ENCODE data around the gene PSD2. TPM values are rescaled to one million over a fixed set of nuclear protein-coding genes. Genes with fewer than 3 reads are reported as not detected.

PSD2 gene
- total RNA-seq, 1 donor from 2014 or later = not detected

DNA sequence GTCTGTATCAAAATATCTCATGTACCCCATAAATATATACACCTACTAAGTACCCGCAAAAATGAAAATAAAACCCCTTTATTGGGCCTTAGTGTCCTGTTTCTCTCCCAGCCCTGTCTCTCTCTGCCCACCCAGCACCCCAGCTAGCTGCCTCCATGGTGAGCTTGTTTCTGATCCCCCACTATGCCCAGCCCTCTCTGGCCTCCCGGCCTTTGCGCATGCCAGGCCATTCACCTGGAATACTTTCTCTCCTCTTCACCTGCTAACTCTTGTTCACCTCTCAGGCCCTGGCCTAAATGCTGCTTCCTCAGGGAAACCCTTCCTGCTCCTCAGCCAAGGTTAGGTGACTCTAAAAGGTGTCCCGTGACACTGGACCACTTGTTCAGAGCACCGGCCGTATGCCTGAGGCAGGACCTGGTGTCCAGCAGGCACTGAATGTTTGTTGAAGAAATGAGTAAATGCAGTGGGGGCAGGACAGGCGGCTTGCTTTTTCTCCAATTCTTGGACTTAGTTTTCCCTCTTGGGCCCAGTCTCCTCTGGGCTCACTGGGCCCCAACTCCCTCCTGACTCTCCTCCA lies 58.5 kb downstream of the PSD2 start:
- no peak for DNase-seq (ENCODE audit: low spot score)

- DNase-seq (ENCODE audit: low spot score) = no peak
Observed at GRCh38 chr5:139854953-139855352, 59.3 kb downstream of the PSD2 start.

DNA sequence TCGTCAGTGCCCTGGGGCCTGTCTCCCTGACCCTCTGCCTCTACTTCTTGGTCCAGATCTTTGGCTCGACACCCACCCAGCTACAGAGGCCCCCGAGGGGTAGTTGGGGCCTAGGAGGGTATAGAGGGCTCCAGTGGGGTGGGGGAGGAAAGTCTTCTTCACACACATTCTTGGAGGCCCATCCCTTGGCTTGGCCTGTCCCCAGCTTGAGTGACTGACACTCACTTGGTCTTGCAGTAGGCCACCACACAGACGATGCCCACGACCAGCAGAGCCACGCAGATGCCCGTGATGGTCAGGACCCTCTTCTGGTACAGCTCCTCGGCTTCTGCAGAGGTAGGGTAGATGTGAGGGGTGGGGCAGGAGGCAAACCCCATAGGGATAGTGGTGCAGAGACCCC lies 59.8 kb downstream of the PSD2 start:
- no peak for DNase-seq (ENCODE audit: low spot score)

GRCh38 chr5:139855946-139856540 lies 60.4 kb downstream of the PSD2 start:
- DNase-seq (ENCODE audit: low spot score) = no peak

DNA sequence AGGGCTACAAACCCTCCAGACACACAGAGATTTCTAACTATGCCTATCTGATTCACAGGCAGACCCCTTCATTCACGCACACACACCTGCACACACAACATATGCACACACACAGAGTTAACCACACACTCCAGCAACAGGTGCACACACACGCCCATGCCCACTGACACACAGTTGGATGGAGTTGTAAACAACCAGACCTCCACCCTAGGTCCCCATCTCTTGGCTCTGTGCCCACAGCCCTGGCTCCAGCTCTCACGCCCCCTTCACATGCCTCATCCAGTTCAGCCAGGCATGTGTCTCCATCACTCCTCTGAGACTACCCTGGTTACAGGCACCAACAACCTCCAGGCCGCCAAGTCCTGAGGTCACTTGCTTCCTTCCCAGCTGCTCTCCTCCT lies 61.1 kb downstream of the PSD2 start:
- DNase-seq (ENCODE audit: low spot score) = no peak

DNA sequence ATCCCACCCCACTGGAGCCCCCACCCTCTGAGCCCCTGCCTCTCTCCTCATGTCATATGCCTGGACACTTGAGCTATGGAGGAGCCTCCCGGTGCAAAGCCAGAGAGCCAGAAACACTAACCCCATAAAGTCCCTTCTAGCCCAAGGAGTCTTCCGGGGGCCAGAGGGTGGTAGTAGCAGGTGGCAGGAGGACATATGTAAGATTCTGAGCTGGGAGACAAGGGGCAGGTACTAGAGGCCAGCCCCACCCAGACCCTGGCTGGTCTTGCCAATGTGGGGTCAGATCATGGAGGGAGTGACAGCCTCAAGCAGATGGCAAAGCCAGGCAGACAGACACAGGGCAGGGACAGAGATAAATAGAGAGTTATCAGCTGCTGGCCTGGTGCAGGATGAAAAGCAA lies 63.4 kb downstream of the PSD2 start:
- DNase-seq (ENCODE audit: low spot score) = no peak

DNA sequence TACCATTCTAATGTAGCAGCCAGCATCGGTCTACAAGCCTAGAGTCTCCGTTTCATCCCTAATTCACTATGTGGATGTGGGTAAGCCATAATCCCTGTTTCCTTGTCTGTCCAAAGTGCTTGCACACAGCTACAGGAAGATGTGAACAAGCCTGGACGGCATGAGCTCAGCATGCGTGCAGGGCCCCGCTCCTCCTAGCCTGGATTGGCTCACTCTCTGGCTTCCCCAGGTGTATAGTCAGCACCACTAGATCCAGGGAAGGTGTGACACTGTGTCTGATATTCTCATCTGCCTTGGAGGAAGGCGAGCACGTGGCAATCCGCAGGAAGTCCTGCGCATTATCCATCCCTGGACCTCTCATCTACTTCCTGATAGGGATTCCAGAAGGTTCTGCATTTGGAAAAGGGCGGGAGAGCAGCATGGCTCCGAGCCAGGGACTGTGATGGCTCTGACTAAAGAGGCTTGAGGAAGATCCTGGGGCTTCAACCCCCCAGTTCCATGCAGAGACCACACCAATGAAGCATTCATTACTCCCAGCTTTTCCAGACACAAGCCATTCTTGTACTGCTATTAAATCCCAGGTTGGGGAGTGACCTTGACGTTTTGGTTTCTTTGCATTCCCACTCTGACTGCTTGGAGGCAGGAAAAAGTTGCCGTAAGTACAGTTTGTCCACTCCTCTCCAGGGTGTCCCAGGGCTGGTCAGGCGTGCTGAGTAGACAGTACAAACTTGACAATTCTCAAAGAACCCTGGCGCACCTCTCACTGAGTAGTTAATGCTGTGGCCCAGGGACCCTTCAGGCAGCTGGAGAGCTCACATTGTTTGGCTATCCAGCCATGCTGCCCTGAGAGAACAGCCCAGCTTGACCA lies 65.6 kb downstream of the PSD2 start:
- DNase-seq (ENCODE audit: low spot score) = no peak

GRCh38 chr5:139861889-139862207 lies 66.2 kb downstream of the PSD2 start:
- no peak for DNase-seq (ENCODE audit: low spot score)

DNA sequence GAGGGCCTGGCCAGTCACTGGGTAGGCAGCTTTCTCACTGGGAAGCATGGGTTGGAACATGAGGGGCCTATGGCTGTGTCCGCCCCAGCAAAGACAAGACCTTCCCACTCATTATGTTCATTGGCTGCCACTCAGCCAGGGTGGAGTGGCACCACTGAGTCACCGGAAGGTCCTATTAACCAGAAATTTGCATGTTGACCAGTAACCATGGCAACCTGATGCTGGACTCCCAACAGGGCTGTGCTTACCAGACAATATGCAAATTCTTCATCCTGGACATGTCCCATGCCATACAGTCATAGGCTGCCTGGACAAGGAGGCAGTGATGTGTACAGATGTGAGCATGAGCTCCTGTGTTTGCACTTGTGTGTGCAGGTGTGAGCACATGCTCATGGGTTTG lies 66.7 kb downstream of the PSD2 start:
- no peak for DNase-seq (ENCODE audit: low spot score)

GRCh38 chr5:139862803-139863202 lies 67.2 kb downstream of the PSD2 start:
- DNase-seq (ENCODE audit: low spot score) = no peak

DNA sequence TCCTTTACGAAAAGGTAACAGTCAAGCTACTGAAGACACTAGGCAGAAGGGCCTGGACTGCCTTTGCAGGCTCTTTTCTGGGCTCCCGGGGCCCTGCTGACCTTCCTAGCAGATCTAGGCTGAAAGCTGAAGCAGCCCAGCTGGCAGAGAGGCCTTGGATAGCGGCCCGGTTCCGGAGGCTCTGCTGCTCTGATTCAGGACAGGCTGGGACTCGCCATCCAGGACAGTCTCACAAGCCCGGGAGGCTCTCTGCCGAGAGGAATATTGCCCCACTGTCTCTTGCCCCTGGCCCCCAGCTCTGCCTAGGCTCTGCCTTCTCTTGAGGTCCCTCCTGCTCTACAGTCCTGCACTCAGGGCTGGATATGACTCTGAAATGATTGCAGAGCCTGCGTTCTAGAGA lies 67.8 kb downstream of the PSD2 start:
- no peak for DNase-seq (ENCODE audit: low spot score)

GRCh38 chr5:139863855-139864558 lies 68.4 kb downstream of the PSD2 start:
- no peak for DNase-seq (ENCODE audit: low spot score)

DNA sequence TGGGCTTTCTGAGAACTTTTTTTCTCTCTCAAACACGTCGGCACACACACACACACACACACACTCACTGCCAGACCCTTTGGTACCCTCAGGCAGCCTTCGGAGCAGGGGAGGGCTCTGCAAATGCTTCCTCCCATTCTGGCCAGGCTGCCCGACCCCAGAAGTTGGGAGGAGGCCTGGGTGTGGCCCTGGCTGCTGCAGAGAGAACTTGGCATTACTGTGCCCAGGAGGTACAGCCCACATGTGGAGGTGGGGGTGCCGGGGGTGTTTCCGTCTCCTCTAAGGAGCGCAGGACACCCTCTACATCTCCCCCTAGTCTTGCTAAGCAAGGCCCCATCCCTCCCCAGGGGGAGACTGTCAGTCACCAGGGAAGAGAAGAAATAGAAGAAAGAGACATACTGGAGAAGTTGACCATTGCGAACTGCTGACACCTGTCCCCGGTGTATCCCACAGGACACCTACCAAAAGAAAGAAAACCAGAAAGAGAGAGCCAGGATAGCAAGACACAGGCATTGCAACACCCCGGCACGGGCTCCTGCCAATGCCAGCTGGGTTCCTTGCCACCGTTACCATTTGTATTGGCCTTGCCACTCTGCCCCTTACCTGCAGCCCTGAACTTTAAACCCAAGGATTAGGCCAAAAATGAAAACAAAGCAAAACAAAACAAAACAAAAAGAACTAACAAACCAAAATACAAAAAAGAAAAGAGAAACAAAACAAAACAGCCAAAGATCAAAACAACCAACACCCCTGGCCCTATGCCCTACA lies 69.3 kb downstream of the PSD2 start:
- DNase-seq (ENCODE audit: low spot score) = no peak

GRCh38 chr5:139867109-139867508 lies 71.5 kb downstream of the PSD2 start:
- no peak for DNase-seq (ENCODE audit: low spot score)

DNA sequence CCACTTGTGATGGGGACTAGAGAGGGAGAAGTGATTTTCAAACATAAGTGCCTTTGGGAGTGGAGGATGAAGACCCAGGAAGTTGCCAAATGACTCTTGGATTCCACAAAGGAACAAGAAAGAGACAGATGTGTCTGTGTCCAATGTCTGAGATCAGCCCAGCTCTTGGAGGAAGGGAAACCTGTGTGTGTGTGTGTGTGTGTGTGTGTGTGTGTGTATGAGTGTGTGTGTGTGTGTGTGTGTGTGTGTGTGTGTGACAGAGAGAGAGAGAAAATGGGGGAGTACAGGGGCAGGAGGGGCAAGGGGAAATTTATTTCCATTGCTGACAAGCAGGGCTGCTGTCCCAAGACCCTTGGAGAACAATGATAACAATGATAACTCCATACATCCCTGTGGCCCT lies 72.0 kb downstream of the PSD2 start:
- DNase-seq (ENCODE audit: low spot score) = no peak

- no peak for DNase-seq (ENCODE audit: low spot score)
Observed at GRCh38 chr5:139869042-139869790, 73.6 kb downstream of the PSD2 start.

DNA sequence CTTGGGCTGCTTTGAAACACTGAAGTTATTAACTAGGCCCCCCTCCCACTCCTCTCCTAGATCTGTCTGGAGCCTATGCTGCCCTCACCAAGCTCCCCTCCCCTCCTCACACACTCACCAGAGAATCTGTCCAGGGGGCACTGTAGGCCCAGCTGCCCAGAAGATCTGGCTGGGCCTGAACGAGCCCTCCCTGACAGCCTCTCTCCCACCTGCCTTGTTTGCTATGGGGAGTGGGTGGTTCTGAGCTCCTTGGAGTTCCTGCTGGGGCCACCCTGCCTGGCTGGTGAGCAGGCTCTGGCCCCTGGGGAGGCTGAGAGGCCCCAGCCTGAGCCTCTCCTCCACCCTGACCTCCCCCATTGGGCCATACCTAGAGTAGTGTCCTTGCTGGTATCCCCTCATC lies 75.1 kb downstream of the PSD2 start:
- DNase-seq (ENCODE audit: low spot score) = no peak

DNA sequence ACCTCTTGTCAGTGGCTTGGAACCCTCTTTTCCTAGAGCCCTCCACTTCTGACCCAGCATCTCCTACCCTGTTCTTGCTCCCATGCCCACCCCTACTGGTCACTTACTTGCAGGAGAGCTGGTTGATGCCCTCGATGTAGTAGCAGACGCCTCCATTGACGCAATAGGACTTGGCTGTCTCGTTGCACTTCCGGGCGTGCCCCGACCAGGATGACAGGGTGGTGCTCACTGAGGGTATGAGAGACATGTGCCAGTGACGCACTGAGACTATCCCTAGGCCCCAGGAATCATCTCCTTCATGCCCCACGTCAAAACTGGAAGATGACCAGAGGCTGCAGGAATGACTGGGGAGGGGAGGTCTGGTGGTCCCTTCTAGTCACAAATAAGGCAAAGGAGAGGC lies 76.0 kb downstream of the PSD2 start:
- DNase-seq (ENCODE audit: low spot score) = no peak

DNA sequence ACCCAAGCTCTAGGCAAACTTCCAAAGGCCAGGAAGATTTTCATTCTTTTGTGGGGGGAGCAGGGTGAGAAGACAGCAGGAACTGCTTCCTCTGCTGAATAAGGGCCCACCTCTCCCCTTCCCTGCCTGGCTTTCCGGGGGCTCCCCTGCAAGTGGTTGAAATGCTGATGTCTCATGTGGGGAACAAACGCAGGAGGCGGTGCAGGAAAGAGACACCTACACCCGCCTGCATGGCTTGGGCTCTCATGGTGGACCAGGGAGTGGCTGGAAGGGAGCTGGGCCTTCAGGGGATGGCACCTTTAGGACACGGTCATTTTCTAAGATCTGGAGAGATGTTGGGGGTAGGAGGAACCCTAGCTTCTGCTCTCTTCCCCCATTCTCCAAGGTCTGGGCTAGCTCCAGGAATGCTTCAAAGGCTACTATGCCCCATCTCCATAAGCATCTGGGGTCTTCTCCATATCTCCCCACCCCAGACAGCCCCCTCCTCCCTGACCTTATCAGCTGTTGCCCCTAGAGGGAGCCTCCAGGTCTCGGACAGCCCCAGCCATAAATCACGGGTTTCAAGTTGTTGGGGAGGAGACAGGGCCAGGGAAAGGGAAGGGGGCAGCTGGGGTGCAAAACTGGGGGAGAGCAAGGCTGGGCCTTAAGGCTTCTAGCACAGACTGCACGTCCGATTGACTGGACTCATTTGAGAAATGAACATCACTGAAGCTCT lies 76.6 kb downstream of the PSD2 start:
- DNase-seq (ENCODE audit: low spot score) = no peak

Data from mesenteric fat pad (tissue), 1 donor.